MG63 (cell line): Measurements from ENCODE around the gene CABP2. TPM values are rescaled to one million over a fixed set of nuclear protein-coding genes. Genes with fewer than 3 reads are reported as not detected.
A peak's percentile ranks its signal among the peaks of the same experiment; 100 is the strongest.
"Not testable (repeated sequence)": the region's sequence is repeated elsewhere in the genome, so short reads cannot be mapped to it uniquely, and the experiment has no call there.

Experiments used
- DNase-seq: peaks from one replicate; pipeline ENCODE4 v3.0.0-alpha.2; 2020
- H3K27me3 ChIP-seq: fragments of 250-450 bp; sonication (Bioruptor Pico); 2 replicates; pipeline ENCODE4 v1.5.1; 2020; ENCODE audit warnings: mild to moderate bottlenecking, moderate library complexity
- H3K36me3 ChIP-seq: fragments of 250-450 bp; sonication (Bioruptor Pico); 2 replicates; pipeline ENCODE4 v1.5.1; 2020; ENCODE audit warnings: mild to moderate bottlenecking, moderate library complexity
- H3K4me3 ChIP-seq: fragments of 250-450 bp; sonication (Bioruptor Pico); 2 replicates; pipeline ENCODE4 v1.5.1; 2020; ENCODE audit warnings: mild to moderate bottlenecking, moderate library complexity
- H3K9me3 ChIP-seq: fragments of 250-450 bp; sonication (Bioruptor Pico); 2 replicates; pipeline ENCODE4 v1.5.1; 2020; ENCODE audit warnings: mild to moderate bottlenecking, moderate library complexity
- total RNA-seq: library from RNA; depleted of rRNA; stranded (reverse); fragments of >200 nt; shearing (Covaris generic); gene quantifications from 2 replicates; pipeline ENCODE4 v1.2.3, GENCODE V29; 2014; ENCODE audit warnings: low replicate concordance

CABP2 gene
- total RNA-seq, 1 experiment from 2014 or later: not detected

DNA sequence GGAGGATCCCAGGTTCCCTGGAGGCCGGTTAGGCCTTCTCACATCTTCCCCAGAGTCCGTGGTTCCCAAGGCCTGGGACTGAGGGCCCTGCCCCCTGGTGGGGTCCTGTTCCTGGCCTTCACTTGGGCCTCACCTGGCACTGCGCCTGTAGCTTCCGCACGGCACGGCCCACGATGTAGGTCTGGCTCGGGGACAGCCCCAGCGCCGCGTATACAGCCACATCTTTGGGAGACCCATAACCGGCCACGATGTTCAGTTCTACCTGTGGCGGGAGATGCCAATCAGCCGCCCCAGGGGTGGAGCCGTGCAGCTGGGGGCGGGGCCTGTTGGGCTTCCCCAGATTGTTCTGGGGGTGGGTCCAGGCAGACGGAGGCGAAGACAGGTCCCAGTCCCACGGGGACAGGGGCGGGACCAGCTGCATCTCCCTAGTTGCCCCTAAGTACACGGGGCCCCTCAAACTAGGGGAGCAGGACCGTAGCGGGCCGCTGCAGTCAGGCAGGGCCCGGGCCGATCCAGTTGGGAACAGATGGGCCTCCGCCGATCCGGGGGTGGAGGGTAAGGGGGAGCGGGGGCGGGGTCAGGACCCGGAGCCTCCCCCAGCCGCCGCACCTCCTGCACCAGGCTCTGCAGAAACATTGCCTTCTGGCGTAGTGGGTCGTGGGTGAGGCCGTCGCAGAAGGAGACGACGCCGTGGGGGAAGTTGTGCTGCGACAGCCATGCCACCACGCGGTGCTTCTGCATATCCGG is 30.3 kb downstream of the CABP2 start:
- DNase-seq: no peak
- Histone ChIP-seq H3K4me3 (no peak overlapping the region), H3K36me3 (peaks cover 9% of the 10 kb centered on the region), H3K9me3 (no peaks in the 10 kb centered on the region), H3K27me3 (no peaks in the 10 kb centered on the region)

DNA sequence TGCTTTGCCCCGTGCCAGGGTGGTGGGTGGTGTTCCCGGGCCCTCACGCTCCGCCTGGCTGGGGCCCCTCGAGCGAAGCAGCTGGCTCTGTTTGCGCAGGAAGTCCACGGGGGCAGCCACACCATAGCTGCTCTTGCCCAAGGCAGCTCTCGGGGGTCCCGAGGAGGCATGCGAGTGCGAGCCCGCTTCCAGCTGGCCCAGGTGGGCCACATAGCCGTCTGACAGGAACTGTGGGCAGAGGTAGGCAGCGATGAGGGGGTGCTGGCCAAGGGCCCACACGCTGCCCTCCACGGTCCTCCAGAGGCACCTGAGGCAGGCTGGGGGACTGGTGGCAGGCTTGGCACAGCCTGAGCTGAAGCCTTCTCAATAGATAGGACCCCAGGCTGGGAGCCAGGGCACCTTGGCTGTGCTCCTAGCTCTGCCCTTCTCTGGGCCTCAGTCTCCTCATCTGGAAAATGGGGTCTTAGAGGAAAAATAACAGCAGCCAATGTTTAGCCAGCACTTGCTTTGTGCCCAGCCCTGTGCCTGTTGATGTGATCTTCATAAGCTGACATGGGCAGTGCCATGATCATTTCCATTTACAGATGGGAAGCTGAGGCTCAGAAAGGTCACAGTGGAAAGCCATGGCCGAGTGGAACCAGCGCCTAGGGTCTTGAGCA is 31.0 kb downstream of the CABP2 start:
- no peak for DNase-seq
- peaks cover 11% of the 10 kb centered on the region for H3K36me3 ChIP-seq

DNA sequence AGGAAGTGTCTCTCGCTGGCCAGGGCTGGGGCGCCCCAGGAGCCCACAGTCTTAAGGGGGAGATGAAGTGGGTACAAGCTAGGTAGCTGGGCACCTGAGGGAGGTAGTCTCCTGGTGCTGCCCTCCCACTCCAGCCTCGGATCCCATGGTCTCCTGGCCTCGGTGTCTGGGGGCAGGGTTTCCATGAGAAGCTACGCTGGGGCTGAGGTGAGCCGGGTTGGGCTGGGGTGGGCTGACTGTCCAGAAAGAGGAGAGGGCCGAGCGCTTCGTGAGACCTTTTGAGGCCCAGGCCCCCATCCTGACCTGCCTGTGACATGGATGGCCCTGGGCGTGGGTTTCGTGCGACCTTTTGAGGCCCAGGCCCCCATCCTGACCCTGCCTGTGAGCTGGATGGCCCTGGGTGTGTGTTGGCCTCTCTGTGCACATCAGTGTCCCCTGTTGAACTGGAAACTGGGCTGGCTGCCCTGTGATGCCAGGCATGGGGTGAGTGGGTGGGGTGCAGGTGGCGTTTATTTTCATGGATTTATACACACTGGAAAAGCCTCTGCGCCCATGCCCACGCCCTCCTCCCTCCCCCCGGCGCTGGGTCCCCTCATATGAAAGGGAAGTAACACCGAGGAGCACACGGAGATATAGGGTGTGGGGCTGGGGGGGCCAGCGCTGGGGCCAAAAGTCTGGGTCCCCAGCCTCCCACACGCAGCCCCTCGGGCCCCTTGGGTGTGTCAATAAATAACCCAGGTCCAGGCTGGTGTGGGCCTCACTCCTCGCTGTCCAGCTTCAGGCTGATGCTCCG is 31.8 kb downstream of the CABP2 start:
- no peak overlapping the region for H3K4me3 ChIP-seq
- H3K9me3 ChIP-seq: no peaks in the 10 kb centered on the region
- peaks cover 11% of the 10 kb centered on the region for H3K36me3 ChIP-seq
- no peaks in the 10 kb centered on the region for H3K27me3 ChIP-seq
- no peak for DNase-seq

More for the DNA sequence above, 31.0 kb downstream of the CABP2 start:
- H3K27me3 ChIP-seq: no peaks in the 10 kb centered on the region
- no peaks in the 10 kb centered on the region for H3K9me3 ChIP-seq
- H3K4me3 ChIP-seq: no peak overlapping the region

DNA sequence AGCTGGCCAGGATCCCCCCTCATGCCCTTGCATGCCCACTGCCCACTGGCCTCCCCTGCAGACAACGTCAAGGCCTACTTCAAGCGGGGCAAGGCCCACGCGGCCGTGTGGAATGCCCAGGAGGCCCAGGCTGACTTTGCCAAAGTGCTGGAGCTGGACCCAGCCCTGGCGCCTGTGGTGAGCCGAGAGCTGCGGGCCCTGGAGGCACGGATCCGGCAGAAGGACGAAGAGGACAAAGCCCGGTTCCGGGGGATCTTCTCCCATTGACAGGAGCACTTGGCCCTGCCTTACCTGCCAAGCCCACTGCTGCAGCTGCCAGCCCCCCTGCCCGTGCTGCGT is 32.5 kb downstream of the CABP2 start:
- H3K36me3 ChIP-seq: peaks cover 11% of the 10 kb centered on the region
- no peak overlapping the region for H3K4me3 ChIP-seq
- DNase-seq: no peak
- H3K27me3 ChIP-seq: no peaks in the 10 kb centered on the region
- no peaks in the 10 kb centered on the region for H3K9me3 ChIP-seq

DNA sequence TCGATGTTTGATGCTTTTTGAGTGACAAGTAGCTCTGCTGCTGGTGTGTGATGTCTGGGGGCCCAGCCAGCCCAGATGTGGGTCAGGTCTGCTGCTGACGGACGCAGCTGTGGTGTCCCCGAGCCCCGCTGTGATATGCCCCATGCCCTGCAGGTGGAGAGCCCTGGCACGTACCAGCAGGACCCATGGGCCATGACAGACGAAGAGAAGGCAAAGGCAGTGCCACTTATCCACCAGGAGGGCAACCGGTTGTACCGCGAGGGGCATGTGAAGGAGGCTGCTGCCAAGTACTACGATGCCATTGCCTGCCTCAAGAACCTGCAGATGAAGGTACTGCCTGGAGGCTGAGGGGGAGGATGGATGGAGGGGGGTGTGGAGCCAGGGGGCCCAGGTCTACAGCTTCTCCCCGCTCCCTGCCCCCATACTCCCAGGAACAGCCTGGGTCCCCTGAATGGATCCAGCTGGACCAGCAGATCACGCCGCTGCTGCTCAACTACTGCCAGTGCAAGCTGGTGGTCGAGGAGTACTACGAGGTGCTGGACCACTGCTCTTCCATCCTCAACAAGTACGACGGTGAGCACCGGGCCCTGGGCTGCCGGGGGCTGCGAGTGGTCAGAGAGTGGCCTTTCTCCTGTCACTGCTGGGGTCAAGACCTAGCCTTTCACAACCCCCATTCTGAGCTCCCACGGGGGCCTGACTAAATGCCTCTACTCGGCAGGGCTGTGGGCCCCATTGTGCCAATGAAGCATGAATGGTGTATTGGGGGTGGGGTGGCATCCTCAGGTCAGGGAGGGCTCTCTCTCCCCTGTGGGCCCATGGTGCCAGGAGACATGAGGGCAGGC is 33.1 kb downstream of the CABP2 start:
- Histone ChIP-seq H3K36me3 (peaks cover 11% of the 10 kb centered on the region), H3K4me3 (no peak overlapping the region), H3K27me3 (no peaks in the 10 kb centered on the region), H3K9me3 (no peaks in the 10 kb centered on the region)
- DNase-seq: no peak

DNA sequence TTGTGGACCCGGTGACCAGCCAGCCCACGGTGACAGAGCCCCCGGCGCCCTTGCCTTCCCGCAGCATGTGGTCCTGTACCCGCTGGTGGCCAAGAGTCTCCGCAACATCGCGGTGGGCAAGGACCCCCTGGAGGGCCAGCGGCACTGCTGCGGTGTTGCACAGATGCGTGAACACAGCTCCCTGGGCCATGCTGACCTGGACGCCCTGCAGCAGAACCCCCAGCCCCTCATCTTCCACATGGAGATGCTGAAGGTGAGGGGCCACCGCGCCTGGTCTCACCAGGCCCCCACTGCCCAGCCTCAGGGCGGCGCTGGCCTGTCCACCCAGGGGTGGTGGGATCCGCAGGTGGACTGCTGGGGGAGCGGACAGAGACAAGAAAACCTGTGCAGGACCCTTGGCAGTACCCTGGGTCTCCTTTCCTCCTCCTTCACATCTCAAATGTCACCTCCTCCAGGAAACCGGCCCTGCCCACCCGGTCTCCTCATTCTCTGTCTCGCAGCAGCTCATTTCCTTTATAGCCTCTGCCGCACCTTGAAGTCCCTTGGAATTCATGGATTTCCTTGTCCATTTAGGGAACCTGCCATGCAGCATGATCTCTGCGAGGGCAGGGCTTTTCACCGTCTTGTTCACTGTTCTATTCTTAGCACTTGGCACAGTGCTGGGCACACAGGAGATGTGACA is 33.9 kb downstream of the CABP2 start:
- Histone ChIP-seq H3K4me3 (no peak overlapping the region), H3K9me3 (no peaks in the 10 kb centered on the region), H3K36me3 (peaks cover 11% of the 10 kb centered on the region), H3K27me3 (no peaks in the 10 kb centered on the region)
- no peak for DNase-seq

DNA sequence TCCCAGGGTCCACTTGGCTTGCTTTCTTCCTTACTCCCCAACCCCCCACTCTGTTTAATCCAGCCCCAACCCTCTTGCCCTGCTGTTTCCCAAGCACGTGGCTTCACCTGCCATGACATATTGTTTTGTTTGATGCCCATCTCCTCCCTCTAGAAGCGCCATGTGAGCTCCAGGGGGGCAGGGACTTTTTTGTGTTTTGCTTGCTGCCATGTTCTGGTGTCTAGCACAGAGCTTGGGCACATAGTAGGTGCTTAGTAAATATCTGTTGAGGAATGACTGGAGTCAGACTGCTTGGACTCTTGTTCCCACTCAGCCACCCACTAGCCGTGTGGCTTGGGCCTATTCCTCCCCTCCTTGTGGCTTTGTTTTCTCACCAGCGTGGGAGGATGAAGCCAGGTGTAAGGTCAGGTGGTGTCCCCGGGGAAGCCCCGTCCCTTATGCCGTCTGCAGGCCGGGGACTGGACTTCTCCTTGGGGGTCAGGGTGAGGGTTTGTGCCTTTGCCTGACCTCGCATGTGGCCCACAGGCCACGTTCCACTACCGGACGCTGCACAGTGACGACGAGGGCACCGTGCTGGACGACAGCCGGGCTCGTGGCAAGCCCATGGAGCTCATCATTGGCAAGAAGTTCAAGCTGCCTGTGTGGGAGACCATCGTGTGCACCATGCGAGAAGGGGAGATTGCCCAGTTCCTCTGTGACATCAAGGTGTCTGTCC is 36.6 kb downstream of the CABP2 start:
- peaks cover 6% of the 10 kb centered on the region for H3K36me3 ChIP-seq
- no peaks in the 10 kb centered on the region for H3K27me3 ChIP-seq
- DNase-seq: no peak
- H3K9me3 ChIP-seq: no peaks in the 10 kb centered on the region
- H3K4me3 ChIP-seq: no peak overlapping the region

DNA sequence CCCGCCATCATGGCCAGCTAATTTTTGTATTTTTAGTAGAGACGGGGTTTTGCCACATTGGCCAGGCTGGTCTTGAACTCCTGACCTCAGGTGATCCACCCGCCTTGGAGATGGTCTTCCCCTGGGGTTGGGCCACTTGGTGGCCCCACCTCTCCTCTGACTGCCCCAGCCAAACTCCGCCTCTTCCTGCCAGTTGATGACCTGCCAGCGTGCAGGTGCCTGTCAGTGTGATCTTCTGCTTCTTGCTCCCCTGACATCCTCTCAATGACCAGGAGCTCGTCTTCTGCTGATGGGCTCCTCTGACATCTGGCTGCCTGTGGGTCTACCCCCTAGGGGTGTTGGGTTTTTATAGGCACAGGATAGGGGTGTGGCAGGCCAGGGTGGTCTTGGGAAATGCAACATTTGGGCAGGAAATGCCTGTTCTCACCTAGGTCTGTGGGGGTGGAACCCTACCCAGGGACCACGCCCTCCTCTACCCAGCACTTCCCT is 37.3 kb downstream of the CABP2 start:
- H3K36me3 ChIP-seq, DNase-seq, H3K9me3 ChIP-seq, H3K27me3 ChIP-seq, H3K4me3 ChIP-seq: not testable (repeated sequence)

DNA sequence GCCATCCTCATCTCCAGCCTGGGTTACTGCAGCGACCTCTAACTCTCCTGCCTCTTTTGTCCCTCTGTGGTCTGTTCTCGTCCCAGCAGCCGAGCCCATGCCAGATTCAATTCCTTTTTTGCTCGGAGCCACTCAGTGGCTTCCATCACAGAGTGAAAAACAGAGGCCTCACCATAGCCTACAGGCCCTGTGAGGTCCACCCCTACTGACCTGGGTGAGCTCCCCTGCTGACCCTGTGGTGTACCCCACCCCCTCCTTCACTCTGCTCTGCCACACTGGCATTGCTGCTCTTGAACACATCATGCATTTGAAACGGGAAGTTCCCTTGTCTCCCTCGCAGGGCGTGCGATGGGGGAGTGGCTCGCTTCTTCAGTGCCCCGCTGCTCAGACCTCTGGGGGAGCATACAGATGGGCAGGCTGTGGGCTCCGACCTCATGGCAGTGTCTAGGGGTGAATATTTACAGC is 38.4 kb downstream of the CABP2 start:
- Histone ChIP-seq H3K4me3 (no peak overlapping the region), H3K36me3 (peaks cover 2% of the 10 kb centered on the region), H3K27me3 (no peaks in the 10 kb centered on the region), H3K9me3 (no peaks in the 10 kb centered on the region)
- no peak for DNase-seq

DNA sequence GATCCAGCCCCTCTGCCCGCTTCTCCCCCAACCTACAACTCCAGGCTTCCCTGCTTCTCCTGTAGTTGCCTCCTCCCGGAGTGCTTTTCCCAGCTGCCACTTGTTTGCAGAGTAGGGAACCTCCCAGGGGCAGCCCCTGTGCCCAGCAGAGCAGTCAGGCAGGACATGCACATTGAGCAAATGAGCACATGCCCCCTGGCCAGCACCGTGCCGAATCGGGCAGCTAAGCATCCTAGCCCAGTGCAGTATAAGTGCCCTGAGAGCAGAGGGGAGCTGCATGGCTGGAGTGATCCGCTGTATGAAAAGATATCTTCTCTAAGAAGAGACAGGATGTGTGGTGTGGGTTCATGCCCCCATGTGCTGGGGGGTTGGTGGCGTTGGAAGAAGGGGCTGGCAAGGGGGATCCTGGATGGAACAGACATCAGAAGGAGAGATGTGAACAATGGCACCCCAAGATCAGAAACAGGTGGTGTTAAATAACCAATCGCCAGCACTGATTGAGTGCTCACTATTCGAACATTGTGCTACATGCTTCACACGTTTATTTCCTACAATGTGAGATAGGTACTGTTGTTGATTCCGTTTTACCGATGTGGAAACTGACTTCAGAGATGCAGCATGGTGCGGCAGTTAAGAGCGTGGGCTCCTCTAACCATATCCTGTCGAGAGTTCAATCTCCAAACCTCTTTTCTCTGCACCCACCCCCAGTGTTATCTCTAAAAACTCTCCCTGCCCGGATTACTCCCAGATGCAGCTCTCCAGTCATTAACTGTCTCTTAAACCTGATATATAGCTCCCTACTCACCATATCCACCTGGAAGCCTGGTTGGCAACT is 39.2 kb downstream of the CABP2 start:
- peak overlapping the region; percentile 62 for H3K4me3 ChIP-seq

DNA sequence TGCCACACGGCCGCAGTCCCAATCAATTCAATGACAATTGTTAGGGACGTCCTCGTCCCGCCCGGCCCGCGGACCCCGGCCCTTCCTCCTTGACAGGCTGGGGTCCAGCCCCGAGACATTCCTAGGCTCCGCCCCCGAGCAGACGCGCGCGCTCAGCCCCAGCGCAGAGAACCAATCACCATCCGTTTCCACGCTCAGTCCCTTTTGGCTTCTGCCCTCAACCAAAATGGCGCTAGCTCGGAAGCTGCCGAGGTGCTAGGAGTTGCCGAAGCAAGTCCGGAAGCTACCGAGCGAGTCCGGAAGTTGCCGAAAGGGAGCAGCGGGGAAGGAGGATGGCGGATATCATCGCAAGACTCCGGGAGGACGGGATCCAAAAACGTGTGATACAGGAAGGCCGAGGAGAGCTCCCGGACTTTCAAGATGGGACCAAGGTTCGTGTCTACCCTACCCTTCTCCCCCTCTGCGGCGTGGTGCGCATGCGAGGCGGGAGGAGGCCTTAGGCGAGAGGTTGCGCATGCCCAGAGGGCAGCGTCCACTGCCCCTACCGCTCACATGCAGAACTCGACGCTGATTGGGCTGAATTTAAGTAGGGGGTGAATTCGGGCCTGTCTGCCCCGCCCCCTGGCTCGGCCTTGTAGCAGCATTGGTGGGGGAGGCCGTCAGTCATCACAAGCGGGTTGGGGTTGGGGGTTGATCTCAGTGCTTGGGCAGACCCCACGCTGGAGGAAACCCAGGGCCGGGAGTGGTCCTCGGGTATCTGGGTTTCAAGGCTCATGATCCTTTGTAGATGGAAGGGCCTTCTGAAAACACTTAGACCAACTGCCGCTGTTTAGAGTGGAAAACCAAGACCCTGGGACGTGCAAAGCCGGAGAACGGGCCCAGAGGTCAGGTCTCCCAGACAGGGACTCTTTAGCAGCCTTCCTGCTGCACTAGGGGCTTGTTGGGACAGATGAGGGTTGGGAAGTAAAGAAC is 40.1 kb downstream of the CABP2 start, which contains the start of gene AIP:
AIP (plus strand) TSS at position 200 of the 972 bp plus-strand sequence; CDS start at position 333, 133 bp downstream.
- DNase-seq: peak; percentile 96
- Histone ChIP-seq H3K36me3 (peaks cover 2% of the 10 kb centered on the region), H3K9me3 (no peaks in the 10 kb centered on the region), H3K4me3 (peak within 1 kb of the TSS; percentile 62), H3K27me3 (no peaks in the 10 kb centered on the region)

More for the DNA sequence above, 39.2 kb downstream of the CABP2 start:
- Histone ChIP-seq H3K27me3 (no peaks in the 10 kb centered on the region), H3K36me3 (peaks cover 2% of the 10 kb centered on the region), H3K9me3 (no peaks in the 10 kb centered on the region)
- DNase-seq: no peak

DNA sequence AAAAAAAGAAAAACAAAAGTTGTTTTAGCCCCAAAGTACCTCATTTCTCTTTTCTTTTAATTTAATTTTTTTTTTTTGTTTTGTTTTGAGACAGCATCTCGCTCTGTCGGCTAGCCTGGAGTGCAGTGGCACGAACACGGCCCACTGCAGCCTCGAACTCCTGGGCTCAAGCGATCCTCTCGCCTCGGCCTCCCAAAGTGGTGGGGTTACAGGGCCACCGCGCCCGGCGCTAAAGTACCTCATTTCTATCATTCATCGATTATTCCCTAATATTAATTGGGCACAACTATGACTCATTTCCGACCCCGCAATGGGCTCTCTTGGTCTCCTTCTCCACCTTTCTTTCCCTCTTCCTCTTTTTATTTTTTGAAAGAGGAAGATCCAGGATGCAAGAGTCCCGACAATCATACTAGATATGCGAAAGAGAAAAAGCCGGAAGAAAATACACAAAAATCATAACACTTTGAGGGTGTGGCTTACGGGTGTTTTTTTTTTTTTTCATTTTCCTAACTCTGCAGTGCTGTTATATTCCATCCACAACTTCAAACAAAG is 40.9 kb downstream of the CABP2 start:
- Histone ChIP-seq H3K27me3 (no peaks in the 10 kb centered on the region), H3K4me3 (peak overlapping the region; percentile 62), H3K9me3 (no peaks in the 10 kb centered on the region), H3K36me3 (no peaks in the 10 kb centered on the region; the same call in none of the 2 replicates)
- DNase-seq: no peak

DNA sequence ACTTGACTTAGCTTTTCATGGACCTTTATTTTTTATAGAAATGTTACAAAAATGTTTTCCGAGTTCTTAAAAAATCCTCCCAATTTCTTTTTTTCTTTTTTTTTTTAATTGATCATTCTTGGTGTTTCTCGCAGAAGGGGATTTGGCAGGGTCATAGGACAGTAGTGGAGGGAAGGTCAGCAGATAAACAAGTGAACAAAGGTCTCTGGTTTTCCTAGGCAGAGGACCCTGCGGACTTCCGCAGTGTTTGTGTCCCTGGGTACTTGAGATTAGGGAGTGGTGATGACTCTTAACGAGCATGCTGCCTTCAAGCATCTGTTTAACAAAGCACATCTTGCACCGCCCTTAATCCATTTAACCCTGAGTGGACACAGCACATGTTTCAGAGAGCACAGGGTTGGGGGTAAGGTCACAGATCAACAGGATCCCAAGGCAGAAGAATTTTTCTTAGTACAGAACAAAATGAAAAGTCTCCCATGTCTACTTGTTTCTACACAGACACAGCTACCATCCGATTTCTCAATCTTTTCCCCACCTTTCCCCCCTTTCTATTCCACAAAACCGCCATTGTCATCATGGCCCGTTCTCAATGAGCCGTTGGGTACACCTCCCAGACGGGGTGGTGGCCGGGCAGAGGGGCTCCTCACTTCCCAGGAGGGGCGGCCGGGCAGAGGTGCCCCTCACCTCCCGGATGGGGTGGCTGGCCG is 45.7 kb downstream of the CABP2 start:
- not testable (repeated sequence) for H3K27me3 ChIP-seq, DNase-seq, H3K9me3 ChIP-seq, H3K4me3 ChIP-seq, H3K36me3 ChIP-seq
